ENCODE data around the gene ASPG.

DNA sequence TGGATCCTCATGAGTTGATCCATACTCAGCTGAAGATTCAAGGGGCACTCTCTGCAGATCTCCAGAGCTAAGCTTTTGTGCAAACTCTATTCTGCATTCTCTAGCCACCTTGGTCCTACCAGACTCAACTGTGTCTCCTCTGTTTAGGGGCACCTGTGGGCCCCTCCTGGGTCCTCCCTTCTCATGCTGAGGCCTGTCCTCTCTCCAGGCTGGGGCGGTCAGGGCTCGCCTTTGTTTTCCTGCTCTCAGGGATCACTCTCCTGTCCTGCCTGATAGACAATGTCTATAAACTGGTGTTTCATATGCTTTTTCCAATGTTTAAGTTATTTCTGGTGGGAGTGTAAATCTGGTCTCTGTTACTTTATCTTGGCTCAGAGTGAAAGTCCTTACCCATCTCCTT is 41.3 kb downstream of the ASPG start:
- TF ChIP-seq, protein P1, sequence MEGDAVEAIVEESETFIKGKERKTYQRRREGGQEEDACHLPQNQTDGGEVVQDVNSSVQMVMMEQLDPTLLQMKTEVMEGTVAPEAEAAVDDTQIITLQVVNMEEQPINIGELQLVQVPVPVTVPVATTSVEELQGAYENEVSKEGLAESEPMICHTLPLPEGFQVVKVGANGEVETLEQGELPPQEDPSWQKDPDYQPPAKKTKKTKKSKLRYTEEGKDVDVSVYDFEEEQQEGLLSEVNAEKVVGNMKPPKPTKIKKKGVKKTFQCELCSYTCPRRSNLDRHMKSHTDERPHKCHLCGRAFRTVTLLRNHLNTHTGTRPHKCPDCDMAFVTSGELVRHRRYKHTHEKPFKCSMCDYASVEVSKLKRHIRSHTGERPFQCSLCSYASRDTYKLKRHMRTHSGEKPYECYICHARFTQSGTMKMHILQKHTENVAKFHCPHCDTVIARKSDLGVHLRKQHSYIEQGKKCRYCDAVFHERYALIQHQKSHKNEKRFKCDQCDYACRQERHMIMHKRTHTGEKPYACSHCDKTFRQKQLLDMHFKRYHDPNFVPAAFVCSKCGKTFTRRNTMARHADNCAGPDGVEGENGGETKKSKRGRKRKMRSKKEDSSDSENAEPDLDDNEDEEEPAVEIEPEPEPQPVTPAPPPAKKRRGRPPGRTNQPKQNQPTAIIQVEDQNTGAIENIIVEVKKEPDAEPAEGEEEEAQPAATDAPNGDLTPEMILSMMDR (IDR thresholded peaks at IDR 0.05; ENCODE audit: low read depth, low read length, poor library complexity, severe bottlenecking), result no peak
- no peak for TF ChIP-seq EZH2phosphoT487 (IDR thresholded peaks at IDR 0.05; ENCODE audit: borderline replicate concordance, low read length)

Measured in DOHH2 (cell line).